ENCODE data around the gene MED14. TPM values are rescaled to one million over a fixed set of nuclear protein-coding genes. Genes with fewer than 3 reads are reported as not detected.

Gene MED14
- total RNA-seq, 1 experiment from 2014 or later: 136 TPM

DNA sequence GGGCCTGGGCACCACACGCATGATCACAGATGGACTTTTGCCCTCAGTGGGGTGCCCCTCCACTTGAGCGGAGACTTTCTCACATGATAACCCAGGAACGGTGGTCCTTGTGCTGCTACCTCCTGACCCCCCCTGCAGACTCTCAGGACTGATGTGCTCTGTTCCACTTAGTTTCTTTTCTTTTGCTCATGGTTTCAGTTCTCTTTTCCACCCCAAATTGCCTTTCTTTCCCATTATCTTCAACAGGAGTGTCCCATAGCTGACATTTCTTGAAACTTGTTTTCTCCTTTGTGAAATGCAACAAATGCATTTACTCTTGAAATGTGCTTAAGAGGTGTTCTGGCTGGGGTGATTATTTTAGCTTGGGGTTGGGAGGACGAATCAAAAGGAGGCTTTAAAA is 103.1 kb downstream of the MED14 start:
- H2AFZ ChIP-seq (ENCODE audit: low read length): no peak overlapping the region
- no peak overlapping the region for H3K18ac ChIP-seq (ENCODE audit: insufficient read length, low read depth, low read length)
- H2BK12ac ChIP-seq (ENCODE audit: insufficient read length, low read depth, low read length): no peak overlapping the region
- Mint-ChIP-seq H3K27ac (no peak overlapping the region), H3K4me3 (no peak overlapping the region), H3K27me3 (ENCODE audit: low read depth) (peaks cover 2% of the 10 kb centered on the region; the same call in 1 of the 2 replicates), H3K36me3 (ENCODE audit: insufficient read depth in 1 of 3, low read depth in 3 of 3) (peaks cover 20 to 67% (median 63%) of the 10 kb centered on the region in 3 experiments; a peak in 6 of 7 replicates), H3K4me1 (no peaks in the 10 kb centered on the region), H3K9me3 (peaks cover 56 to 61% of the 10 kb centered on the region in 2 experiments)
- WGBS (ENCODE audit: extremely low coverage, insufficient read length, low lambda C conversion rate): no CpG with 5 or more reads among the region's 4 CpGs
- no peak overlapping the region for H2BK15ac ChIP-seq (ENCODE audit: low read depth, low read length)
- H3K9me3 ChIP-seq (ENCODE audit: control insufficient read depth, low read depth, low read length): no peaks in the 10 kb centered on the region
- no peak overlapping the region for H3K27ac ChIP-seq (ENCODE audit: insufficient read length, low read depth, low read length)
- no peak overlapping the region for H2AK5ac ChIP-seq (ENCODE audit: insufficient read length, low read length)
- H4K8ac ChIP-seq (replicated peaks; ENCODE audit: insufficient read length, low read depth, low read length): no peak overlapping the region
- H3K27me3 ChIP-seq (ENCODE audit: insufficient read depth, low read length): no peaks in the 10 kb centered on the region
- H3K79me1 ChIP-seq (ENCODE audit: insufficient read depth, low read depth, low read length, poor library complexity, severe bottlenecking): no peaks in the 10 kb centered on the region
- H2BK120ac ChIP-seq (ENCODE audit: low read depth, low read length, poor library complexity, severe bottlenecking): no peak overlapping the region
- H3K79me2 ChIP-seq (ENCODE audit: insufficient read depth, low read length): no peaks in the 10 kb centered on the region
- H3K4me1 ChIP-seq (ENCODE audit: insufficient read depth, low read length): no peaks in the 10 kb centered on the region
- no peak overlapping the region for H3K23ac ChIP-seq (ENCODE audit: insufficient read length, low read depth, low read length)
- no peak overlapping the region for H2BK20ac ChIP-seq (ENCODE audit: low read depth, low read length, poor library complexity, severe bottlenecking)
- H2BK5ac ChIP-seq (ENCODE audit: insufficient read length, low read length): no peak overlapping the region
- H3K4me2 ChIP-seq (ENCODE audit: insufficient read depth, insufficient read length, low read length): no peak overlapping the region
- H4K20me1 ChIP-seq (ENCODE audit: control insufficient read depth, insufficient read depth, insufficient read length): no peaks in the 10 kb centered on the region
- no peak overlapping the region for H3K9ac ChIP-seq (ENCODE audit: extremely low read depth, insufficient read length, low read length)
- TF ChIP-seq, protein P1, sequence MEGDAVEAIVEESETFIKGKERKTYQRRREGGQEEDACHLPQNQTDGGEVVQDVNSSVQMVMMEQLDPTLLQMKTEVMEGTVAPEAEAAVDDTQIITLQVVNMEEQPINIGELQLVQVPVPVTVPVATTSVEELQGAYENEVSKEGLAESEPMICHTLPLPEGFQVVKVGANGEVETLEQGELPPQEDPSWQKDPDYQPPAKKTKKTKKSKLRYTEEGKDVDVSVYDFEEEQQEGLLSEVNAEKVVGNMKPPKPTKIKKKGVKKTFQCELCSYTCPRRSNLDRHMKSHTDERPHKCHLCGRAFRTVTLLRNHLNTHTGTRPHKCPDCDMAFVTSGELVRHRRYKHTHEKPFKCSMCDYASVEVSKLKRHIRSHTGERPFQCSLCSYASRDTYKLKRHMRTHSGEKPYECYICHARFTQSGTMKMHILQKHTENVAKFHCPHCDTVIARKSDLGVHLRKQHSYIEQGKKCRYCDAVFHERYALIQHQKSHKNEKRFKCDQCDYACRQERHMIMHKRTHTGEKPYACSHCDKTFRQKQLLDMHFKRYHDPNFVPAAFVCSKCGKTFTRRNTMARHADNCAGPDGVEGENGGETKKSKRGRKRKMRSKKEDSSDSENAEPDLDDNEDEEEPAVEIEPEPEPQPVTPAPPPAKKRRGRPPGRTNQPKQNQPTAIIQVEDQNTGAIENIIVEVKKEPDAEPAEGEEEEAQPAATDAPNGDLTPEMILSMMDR (conservative IDR thresholded peaks at IDR 0.05): no peak
- no peak overlapping the region for H3K4ac ChIP-seq (ENCODE audit: low read depth, low read length)
- no peak overlapping the region for H4K91ac ChIP-seq (ENCODE audit: insufficient read length, low read depth, low read length)
- no peak for DNase-seq
- H3T11ph ChIP-seq (ENCODE audit: low read length): no peak overlapping the region
- no peaks in the 10 kb centered on the region for H3K23me2 ChIP-seq (ENCODE audit: insufficient read length, low read depth, low read length, poor library complexity, severe bottlenecking)
- H3K56ac ChIP-seq (ENCODE audit: insufficient read length, low read depth, low read length): no peak overlapping the region
- H4K5ac ChIP-seq (ENCODE audit: insufficient read length, low read depth, low read length): no peak overlapping the region
- H3K14ac ChIP-seq (ENCODE audit: insufficient read depth, low read length): no peak overlapping the region

All from H9 (cell line).